Measurements from ENCODE around the gene SLC22A25.

- TF ChIP-seq CTCF (conservative IDR thresholded peaks at IDR 0.05 in 1 of 2, IDR thresholded peaks at IDR 0.05 in 1 of 2; ENCODE audit: low read depth in 1 of 2, low read length in 2 of 2) (peak; percentile 31 to 52), EZH2 (IDR thresholded peaks at IDR 0.05; ENCODE audit: low read length, missing control alignments) (no peak)
Measured at GRCh38 chr11:63212742-63213141, 30.7 kb downstream of the SLC22A25 start.

Data from fibroblast of lung (primary cell).